Parathyroid adenoma (tissue), 2 donors: ENCODE data around the gene ARL5B.

Experiments
- H2AFZ ChIP-seq: fragments of 300-600 bp; sonication (generic); one replicate; pipeline ENCODE4 v1.7.0; 2017; ENCODE audit warnings: antibody characterized with exemption, mild to moderate bottlenecking
- H3K27ac ChIP-seq: fragments of 300-600 bp; sonication (generic); one replicate; pipeline ENCODE4 v1.7.0; 2017
- H3K27me3 ChIP-seq: fragments of 300-600 bp; sonication (generic); one replicate; pipeline ENCODE4 v1.7.0; 2017; ENCODE audit warnings: low read length; ENCODE audit not compliant: control insufficient read depth, insufficient read depth
- H3K36me3 ChIP-seq: fragments of 300-600 bp; sonication (generic); one replicate; pipeline ENCODE4 v1.7.0; 2017; ENCODE audit warnings: low read length; ENCODE audit not compliant: control insufficient read depth, insufficient read depth
- H3K4me1 ChIP-seq: fragments of 300-600 bp; sonication (generic); one replicate; pipeline ENCODE4 v1.7.0; 2017; ENCODE audit warnings: control low read depth
- H3K4me2 ChIP-seq: fragments of 300-600 bp; sonication (generic); one replicate; pipeline ENCODE4 v1.7.0; 2017; ENCODE audit warnings: low read length
- H3K4me3 ChIP-seq: fragments of 300-600 bp; sonication (generic); one replicate; pipeline ENCODE4 v1.7.0; 2017; ENCODE audit warnings: low read depth, low read length
- H3K79me2 ChIP-seq: fragments of 300-600 bp; sonication (generic); one replicate; pipeline ENCODE4 v1.7.0; 2017; ENCODE audit warnings: control low read depth
- H3K9ac ChIP-seq: fragments of 300-600 bp; sonication (generic); one replicate; pipeline ENCODE4 v1.7.0; 2017; ENCODE audit warnings: mild to moderate bottlenecking
- H3K9me3 ChIP-seq: fragments of 300-600 bp; sonication (generic); one replicate; pipeline ENCODE4 v1.7.0; 2017; ENCODE audit warnings: low read length; ENCODE audit not compliant: control insufficient read depth
- TF ChIP-seq, protein P1 (sequence below): fragments of 300-600 bp; sonication (generic); IDR thresholded peaks from one replicate; pipeline ENCODE4 v1.7.0; 2017; ENCODE audit warnings: antibody characterized with exemption, mild to moderate bottlenecking
- donor health status: primary hyperparathyroidism.

Gene ARL5B

GRCh38 chr10:18659125-18659818 lies at the start of gene ARL5B:
TSS of gene ARL5B (plus strand) at chr10:18659431. CDS start at chr10:18659638, 207 bp downstream.
- Histone ChIP-seq H3K4me1 (peaks cover 5% of the 10 kb centered on the region), H2AFZ (peak within 1 kb of the TSS; percentile 94), H3K79me2 (peaks cover 28% of the 10 kb centered on the region), H3K27ac (peak within 1 kb of the TSS; percentile 92), H3K4me2 (peak within 1 kb of the TSS; percentile 90), H3K36me3 (no peaks in the 10 kb centered on the region), H3K4me3 (peak within 1 kb of the TSS; percentile 85), H3K9me3 (no peaks in the 10 kb centered on the region), H3K27me3 (no peaks in the 10 kb centered on the region), H3K9ac (peak within 1 kb of the TSS; percentile 82)
- TF ChIP-seq, protein P1, sequence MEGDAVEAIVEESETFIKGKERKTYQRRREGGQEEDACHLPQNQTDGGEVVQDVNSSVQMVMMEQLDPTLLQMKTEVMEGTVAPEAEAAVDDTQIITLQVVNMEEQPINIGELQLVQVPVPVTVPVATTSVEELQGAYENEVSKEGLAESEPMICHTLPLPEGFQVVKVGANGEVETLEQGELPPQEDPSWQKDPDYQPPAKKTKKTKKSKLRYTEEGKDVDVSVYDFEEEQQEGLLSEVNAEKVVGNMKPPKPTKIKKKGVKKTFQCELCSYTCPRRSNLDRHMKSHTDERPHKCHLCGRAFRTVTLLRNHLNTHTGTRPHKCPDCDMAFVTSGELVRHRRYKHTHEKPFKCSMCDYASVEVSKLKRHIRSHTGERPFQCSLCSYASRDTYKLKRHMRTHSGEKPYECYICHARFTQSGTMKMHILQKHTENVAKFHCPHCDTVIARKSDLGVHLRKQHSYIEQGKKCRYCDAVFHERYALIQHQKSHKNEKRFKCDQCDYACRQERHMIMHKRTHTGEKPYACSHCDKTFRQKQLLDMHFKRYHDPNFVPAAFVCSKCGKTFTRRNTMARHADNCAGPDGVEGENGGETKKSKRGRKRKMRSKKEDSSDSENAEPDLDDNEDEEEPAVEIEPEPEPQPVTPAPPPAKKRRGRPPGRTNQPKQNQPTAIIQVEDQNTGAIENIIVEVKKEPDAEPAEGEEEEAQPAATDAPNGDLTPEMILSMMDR: peak; percentile 9

DNA sequence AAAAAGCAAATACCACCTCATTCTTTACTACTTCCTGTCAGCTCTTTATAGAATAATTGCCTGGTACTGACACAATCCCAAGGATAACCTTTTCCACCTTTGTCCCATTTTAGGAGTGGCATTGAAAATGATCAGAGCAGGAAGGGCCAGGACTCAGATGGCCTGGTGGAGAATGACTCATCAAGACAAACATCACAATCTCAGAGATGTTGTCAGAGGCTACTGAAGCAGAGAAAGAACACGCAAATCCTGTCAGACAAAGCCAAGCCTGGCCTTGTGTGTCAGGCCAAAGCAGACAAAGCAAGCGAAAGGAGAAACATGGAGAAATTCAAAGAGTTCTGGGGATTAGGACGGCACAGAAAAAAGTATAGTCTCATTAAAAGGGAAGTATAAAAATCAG lies 48.7 kb upstream of the ARL5B start:
- no peak overlapping the region for H3K27ac ChIP-seq
- H3K4me3 ChIP-seq: no peak overlapping the region
- H3K9me3 ChIP-seq: no peaks in the 10 kb centered on the region
- H3K4me1 ChIP-seq: no peaks in the 10 kb centered on the region
- H3K27me3 ChIP-seq: no peaks in the 10 kb centered on the region
- H3K79me2 ChIP-seq: no peaks in the 10 kb centered on the region
- no peaks in the 10 kb centered on the region for H3K36me3 ChIP-seq
- TF ChIP-seq, protein P1: no peak
- no peak overlapping the region for H3K4me2 ChIP-seq
- H3K9ac ChIP-seq: no peak overlapping the region
- no peak overlapping the region for H2AFZ ChIP-seq

DNA sequence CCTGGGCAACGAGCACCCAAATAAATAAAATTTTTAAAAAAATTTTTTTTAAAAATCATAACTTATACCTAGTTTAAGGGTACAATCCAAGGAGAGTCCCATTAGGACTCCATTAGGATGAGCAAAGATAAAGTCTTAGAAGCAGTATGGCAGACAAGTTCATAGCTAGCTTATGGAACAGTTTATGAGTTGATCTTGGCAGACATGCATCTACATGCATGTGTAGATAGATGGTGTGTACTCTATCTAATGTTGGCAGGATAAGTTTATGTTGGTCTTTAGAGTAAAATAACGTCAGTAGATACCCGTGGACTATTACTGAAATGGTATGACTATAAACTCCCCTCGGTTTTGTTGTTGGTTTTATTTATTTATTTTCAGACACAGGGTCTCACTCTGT lies 48.1 kb upstream of the ARL5B start:
- no peak overlapping the region for H3K27ac ChIP-seq
- H3K36me3 ChIP-seq: no peaks in the 10 kb centered on the region
- H3K4me3 ChIP-seq: no peak overlapping the region
- H3K27me3 ChIP-seq: no peaks in the 10 kb centered on the region
- no peak overlapping the region for H3K4me2 ChIP-seq
- no peaks in the 10 kb centered on the region for H3K4me1 ChIP-seq
- TF ChIP-seq, protein P1: no peak
- H3K9ac ChIP-seq: no peak overlapping the region
- no peaks in the 10 kb centered on the region for H3K9me3 ChIP-seq
- no peaks in the 10 kb centered on the region for H3K79me2 ChIP-seq
- no peak overlapping the region for H2AFZ ChIP-seq

DNA sequence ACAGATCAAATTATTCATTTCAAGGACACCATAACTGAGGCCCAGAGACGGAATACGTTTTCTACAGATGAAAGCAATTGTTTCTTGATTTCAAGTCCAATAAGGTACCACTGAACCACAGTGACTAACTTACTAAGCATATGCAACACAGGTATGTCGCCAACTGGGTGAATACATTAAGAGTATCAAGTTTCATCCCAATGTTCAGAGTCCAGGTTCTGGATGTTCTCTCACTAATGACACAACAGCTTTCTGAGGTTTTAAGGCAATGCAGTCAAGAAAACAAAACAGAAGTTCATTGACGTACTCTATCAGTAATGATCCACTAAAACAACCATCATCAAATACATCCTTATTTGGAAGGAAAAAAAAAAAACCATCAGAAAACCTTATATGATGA lies 43.6 kb upstream of the ARL5B start:
- no peak overlapping the region for H3K9ac ChIP-seq
- H3K27me3 ChIP-seq: no peaks in the 10 kb centered on the region
- H2AFZ ChIP-seq: no peak overlapping the region
- no peaks in the 10 kb centered on the region for H3K4me1 ChIP-seq
- H3K36me3 ChIP-seq: no peaks in the 10 kb centered on the region
- H3K4me3 ChIP-seq: no peak overlapping the region
- peaks cover 2% of the 10 kb centered on the region for H3K79me2 ChIP-seq
- TF ChIP-seq, protein P1: no peak
- no peaks in the 10 kb centered on the region for H3K9me3 ChIP-seq
- no peak overlapping the region for H3K27ac ChIP-seq
- no peak overlapping the region for H3K4me2 ChIP-seq

DNA sequence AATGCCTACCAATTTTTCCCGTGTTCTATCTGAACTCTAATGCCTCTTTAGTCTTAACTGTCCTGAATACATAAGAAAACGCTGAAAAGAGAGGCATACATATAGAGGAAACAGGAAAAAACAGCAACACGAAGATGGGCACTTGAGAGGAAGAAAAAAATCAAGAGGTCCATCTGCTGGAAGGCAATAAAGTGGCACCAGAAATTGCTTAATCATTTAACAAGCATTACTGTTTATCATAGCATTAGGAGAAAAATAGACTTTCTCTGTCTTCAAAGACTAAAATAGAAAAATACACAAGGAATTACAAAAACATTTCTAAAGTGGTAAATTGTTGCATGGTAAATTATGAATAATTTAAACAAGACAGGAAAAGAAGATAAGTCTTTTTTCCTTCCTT lies 42.9 kb upstream of the ARL5B start:
- no peak overlapping the region for H3K27ac ChIP-seq

More for the DNA sequence above, 42.9 kb upstream of the ARL5B start:
- Histone ChIP-seq H3K27me3 (no peaks in the 10 kb centered on the region), H3K36me3 (no peaks in the 10 kb centered on the region), H3K4me1 (no peaks in the 10 kb centered on the region), H3K9me3 (no peaks in the 10 kb centered on the region), H2AFZ (no peak overlapping the region), H3K4me3 (no peak overlapping the region), H3K4me2 (no peak overlapping the region), H3K9ac (no peak overlapping the region), H3K79me2 (peaks cover 2% of the 10 kb centered on the region)
- TF ChIP-seq, protein P1: no peak
